ENCODE results near the gene DCAF17.
A peak's percentile ranks its signal among the peaks of the same experiment; 100 is the strongest.
"Not testable (repeated sequence)": the region's sequence is repeated elsewhere in the genome, so short reads cannot be mapped to it uniquely, and the experiment has no call there.

The DCAF17 gene

DNA sequence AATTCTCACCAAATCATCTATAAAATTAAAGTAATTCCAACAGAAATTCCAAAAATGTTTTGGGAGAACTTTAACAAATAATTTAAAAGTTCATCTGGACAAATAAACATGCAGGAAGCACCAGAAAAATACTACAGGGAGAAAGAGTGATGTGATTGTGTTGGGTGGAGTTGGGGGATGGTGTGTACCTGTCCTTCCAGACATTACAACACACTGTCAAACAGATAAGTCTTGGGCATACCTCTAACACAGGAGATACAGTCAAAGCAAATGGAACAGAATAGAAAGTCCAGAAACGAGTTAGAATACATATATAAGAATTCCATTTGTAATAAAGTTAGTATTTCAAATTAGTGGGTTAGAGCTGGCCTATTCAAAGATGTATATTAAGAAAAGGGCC lies 22.8 kb upstream of the DCAF17 start:
- no peak for DNase-seq

DNA sequence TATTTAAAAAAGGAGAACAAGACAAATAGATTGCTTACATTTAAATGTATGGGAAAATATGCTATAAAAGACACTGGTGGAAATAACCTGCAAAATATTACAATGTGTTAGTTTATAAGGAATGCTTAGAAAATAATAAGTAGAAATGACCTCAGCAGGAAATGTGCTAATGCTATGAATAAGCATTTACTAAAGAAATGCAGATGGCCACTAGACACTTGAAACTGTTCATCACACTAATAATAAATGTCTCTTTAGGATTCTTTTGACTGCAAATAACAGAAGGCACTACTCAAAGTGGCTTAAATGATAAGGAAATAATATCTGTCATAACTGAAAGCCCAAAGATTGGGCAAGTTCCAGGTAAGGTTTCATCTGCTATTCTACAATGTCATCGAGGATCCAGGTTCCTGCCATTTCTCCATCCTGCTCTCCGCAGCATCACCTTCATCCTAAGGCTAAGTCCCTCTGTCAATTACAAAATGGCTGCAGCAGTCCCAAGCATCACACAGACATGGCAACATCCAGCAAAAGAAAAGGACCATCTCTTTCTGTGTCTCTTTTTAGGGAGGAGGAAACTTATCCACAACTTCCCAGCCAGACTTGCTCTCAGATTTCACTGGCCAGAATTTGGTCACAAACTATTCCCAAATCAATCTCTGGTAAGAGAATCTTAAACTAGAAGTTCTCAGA lies 22.1 kb upstream of the DCAF17 start:
- DNase-seq, result no peak

DNA sequence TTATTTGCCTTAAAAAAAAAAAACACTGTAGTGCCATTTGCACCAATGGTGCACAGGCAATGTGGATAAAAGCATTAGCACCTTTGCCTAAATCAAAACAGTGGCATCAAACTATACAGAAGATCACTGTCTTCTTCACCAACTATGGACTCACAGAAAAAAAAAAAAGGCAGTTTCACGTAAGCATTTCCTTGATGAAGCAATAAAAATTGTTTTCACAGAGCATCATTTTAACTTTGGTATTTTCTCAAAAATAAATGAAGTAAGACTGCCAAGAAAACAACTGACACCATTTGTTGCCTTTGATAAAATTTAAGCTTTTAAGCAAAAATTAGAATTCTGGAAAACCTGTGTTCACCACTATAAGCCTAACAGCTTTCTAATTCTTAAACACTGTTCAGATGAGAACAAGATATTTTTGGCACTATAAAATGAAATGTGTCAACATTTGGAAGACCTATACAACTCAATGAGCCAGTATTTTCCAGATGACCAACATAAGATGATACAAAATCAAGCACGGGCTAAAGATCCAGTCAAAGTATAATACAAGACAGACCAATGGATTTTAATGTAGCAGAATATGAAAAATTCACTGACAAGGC lies 21.4 kb upstream of the DCAF17 start:
- no peak for DNase-seq

DNA sequence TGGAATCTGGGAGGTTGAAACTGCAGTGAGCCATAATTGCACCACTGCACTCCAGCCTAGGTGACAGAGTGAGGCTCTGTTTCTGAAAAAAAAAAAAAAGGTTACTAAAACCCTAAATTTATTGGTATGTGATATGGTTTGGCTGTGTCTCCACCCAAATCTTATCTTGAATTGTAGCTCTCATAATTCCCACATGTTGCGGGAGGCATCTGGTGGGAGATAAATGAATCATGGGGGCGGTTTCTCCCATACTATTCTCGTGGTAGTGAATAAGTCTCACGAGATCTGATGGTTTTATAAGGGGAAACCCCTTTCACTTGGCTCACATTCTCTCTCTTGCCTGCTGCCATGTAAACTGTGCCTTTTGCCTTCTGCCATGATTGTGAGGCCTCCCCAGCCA lies 19.4 kb upstream of the DCAF17 start:
- not testable (repeated sequence) for DNase-seq

DNA sequence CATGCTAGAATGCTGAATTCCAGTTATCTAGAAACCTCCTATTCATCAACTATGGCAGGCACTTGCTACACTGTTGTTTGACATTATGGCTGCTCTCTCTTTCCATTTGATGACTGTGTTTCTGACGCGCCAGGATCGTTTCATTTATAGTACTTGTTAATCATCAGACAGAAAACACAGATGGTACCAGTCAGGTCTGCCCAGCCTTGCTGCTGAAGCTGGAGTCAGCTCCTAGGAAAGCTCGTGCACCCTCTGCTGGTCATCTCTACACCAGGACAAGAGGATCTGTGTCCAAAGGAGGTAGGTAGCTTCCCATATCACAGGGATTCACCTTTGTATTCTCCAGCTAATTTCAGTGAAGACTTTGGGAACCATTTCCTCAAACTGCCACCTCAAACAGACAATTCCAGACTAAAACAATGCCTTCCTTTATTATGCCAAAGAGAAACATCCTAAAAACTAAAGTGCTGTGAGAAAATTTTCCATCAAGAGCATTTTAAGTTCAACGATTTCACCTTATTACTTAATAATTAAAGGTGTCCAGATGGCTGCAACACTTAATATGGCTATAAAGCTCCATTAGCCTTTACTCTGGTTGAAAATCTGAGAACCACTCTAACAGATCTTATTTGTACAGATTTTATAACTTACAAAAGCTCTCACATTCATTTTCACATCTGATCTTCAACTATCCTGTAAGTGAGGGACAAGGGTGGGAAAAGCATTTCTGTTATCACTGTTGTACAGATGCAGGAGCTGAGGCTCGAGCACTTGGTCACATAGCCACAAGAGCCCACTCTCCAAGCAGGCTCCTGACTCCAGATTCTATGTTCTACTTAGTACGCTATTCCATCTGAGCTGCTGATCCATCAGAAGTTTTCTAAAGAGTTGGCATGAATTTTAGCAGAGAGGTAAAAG lies 17.8 kb upstream of the DCAF17 start:
- DNase-seq, result peak; percentile 81 to 86

DNA sequence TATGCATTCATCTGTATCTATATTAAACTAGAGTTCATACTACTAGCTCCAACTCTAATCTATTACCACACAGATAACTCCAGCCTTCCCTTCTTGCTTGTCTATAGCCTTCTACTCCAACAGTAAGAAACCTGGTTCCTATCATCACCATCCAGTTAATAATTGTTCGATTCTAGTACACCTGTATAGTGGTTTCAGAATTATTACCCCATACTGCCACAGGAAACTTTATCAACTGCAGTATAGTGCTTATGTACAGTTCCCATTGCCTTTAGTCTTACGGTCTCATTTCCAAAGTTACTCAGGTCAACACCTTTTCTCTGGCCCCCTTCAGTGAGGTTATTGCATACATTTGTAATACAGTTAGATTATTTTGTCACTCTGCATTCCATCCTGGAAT lies 14.7 kb upstream of the DCAF17 start:
- DNase-seq, result no peak

DNA sequence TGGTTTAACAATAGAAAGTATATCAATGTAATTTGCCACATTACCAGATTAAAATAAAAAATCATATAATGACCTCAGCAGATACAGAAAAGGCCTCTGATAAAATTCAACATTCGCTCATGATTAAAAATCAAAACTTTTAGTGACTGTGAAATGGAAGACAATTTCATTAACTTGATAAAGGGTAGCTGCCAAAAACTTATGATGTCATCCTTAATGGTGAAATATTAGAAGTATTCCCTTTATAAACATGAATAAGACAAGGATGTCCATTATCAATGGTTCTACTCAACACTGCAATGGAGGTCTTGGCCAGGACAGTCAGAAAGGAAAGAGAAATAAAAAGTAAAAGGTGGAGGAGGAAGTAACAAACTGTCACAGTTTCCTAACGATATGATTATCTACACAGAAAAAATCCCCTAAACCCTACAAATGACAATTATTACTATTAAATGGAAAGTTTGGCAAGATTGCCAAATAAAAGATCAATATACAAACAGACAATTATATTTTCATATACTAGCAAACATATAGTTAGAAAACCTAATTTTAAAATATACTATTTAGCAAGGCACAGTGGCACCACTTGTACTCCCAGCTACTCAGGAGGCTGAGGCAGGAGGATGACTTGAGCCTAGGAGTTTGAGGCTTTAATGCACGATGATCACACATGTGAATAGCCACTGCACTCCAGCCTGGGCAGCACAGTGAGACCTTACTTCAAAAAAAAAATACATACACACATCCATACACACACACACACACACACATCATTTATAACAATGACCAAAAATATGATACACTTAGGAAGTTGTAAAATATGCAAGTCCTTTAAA lies 13.1 kb upstream of the DCAF17 start:
- DNase-seq, result no peak

DNA sequence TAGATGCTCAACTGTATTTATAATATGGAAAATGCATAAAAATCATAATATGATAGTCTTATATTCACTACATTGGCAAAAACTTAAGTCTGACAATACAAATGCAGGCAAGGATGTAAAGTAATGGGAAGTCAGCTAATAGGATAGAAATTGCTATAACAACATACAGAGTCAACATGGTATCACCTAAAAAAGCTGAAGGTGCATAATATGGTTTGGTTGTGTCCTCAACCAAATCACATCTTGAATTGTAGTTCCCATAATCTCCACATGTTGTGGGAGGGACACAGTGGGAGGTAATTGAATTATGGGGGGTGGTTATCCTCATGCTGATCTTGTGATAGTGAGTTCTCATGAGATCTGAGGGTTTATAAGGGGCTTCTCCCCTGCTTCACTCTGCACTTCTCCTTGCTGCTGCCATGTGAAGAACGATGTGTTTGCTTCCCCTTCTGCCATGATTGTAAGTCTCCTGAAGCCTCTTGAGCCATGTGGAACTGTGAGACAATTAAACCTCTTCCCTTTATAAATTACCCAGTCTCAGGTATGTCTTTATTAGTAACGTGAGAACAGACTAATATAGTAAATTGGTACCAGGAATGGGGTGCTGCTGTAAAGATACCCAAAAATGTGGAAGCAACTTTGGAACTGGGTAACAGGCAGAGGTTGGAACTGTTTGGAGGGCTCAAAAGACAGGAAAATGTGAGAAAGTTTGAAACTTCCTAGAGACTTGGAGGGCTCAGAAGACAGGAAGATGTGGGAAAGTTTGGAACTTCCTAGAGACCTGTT lies 11.1 kb upstream of the DCAF17 start:
- DNase-seq, result not testable (repeated sequence)

DNA sequence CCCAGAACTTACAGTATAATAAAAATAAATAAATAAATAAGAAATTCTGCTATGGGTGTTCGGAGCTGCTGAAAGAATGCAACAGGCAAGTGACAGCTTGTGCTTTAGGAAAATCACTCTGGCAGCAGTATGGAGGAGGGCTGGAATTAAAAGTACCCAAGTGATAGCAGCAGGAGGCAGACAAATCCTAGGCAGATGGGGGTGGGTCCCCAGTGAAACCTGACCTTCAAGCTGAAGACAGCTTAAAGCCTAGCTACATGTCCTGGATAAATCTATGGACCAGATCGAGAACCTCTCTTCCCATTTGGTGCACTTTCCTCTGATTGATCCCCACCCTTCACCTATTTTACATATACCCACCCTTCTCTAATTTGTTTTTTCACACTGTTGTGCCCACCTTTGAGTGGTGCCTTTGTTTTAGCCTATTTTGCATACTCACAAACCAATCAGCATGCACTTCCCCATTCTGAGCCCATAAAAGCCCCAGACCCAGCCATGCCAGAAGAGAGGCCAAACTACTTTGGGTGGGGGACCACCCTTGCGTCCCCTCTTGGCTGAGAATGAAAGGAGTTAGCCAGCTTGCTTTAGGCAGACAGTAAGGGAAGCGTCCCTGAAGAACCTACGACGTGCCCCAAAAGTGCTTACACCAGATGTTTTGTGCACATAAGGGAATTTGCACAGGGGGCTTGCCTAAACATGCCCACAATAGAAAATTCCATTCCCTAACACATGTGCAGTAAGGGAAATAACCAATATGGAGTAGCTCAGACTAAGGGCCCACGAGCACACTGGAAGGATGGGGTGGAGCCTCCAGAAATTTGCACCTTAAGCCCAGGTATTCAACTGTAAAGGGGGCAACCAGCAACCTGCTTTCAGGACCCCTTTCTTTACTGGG lies 3.3 kb upstream of the DCAF17 start:
- DNase-seq, result no peak

DNA sequence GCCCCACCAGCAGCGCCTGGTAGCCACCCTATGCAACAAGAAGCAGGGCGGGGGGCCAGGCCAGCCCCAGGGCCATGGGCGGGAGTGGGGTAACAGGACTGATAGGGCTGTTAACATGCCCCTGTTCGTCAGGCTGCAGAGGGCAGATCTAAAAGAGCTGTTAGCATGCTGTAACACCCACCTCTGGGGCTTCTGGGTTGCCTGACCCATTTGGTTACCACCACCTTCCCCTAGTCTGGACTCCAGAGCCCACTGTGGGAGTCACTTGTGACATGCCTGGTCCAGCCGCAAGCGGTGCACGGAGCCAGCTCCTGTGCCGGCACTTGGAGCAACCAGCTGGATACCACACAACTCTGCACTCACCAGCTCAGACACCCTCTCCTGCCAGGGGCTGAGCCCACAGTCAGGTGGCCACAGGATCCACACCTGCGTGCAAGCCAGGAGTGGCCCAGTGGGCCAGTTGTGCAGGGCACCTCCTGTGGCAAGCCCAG lies 2.3 kb upstream of the DCAF17 start:
- no peak for DNase-seq

DNA sequence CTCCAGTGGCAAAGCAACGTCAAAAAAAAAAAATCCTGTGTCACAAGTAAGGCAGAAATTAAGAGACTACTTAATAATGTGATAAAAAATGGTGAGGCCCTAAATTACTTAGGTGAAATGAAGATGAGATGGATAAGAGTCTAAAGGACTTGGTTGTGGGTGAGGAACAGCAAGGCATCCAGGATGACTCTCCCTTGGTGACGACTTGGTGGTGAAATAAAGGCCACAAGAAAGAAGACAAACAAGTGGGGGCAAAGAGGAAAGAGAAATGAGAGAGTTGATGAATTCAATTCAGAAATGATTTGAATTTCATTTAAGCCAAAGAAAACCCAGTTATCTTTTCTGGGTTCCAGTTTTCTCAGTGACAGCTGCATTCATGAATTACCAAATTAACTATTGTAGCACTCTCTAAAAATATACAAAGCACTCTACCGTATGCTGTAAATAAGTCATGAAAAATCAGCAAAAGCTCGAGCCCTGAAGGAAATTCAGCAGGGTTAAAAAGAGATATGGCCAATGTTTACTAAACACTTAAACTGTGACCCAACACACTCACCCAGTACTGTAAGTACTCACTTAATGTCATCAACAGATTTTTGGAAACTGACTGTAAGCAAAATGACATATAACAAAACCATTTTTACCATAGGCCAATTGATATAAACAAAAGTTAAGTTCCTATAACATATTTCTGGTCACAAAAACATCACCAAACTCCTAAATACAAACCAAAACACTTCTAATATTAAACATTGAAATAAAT lies 1.6 kb upstream of the DCAF17 start:
- DNase-seq, result no peak

DNA sequence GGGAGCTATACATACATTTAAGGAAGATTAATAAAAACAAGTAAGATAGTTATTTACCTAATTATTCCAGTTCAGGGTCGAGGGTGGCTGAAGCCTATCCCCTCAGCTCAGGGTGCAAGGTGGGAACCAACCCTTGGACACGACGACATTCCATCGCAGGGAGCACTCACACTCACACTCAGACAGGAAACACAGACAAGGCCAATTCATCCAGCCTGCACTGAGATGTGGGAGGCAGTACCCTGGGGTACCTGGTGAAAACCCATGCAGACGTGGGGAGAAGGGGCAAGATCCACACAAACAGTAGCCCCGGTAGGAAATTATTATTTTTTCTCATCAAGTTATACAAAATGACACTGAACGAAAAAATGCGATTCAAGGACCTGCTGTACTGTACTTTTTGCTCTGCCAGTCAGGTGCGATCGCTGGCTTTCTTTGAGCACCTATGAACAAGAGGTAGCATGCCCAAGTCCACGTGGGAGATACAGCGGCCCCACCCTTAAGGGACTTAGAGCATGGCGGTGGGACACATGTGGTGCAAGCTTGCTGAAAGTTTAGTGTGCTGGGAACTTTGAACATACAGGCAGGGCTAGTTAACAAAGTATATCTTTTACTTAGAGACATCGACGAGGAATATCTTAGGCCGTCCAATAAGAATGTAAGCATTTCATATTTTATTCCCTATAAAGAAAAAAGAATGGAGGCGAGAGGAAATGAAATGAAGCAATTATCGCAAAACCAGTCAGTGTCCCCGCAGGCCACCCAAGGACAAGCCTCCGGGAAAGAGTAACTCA lies 860 bp upstream of the DCAF17 start:
- peak; percentile 46 to 52 for DNase-seq

DNA sequence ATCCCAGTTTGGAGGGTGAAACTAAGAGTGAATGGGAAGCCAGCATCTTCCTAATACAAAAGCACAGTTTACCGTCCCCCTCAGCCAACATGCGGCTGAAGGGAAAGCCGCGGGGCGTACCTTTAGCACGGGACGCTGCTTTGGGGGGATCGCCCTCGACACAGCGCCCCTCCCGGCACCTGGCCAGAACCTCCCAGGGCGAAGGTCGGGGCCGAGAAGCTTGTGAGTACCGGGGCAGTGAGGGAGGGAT lies 338 bp upstream of the DCAF17 start, which contains the start of gene METTL8:
Gene METTL8 (minus strand): TSS at position 228 of the 250 bp plus-strand sequence. CDS start 41,805 bp downstream, outside the sequence.
- no peak for DNase-seq

DNA sequence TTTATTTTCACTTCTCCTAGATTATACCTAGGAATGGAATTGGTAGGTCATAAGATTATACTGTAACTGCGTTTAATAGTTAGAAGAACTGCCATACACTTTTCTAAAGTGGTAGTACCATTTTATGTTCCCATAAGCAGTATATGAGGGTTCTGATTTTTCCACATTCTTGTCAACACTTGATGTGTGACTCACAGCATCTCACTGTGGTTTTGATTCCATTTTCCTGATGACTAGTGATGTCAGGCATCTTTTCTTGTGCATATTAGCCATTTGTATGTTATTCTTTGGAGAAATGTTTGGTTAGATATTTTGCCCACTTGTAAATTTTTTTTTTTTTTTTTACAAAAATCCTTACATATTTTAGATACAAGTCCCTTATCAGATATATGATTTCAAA lies 2.3 kb downstream of the DCAF17 start:
- DNase-seq, result no peak

DNA sequence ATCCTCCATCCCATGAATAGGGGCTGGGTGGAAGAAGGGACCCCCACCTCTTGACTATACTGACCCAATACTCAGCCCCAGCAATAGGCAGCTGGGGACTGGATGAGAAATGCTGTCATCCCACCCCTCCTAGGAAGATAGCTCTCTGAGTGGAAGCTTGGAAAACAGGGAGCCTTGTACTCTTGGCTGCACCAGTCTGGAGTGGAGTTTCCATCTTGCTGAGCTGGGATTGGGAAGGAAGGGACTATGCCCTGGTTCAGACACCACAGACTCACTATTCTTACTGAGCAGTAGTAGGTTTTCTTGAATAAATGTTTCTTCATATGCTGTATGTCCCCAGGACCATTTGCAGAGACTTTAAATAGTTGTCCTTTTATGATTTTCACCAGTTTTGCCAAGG lies 7.4 kb downstream of the DCAF17 start:
- DNase-seq, result no peak

DNA sequence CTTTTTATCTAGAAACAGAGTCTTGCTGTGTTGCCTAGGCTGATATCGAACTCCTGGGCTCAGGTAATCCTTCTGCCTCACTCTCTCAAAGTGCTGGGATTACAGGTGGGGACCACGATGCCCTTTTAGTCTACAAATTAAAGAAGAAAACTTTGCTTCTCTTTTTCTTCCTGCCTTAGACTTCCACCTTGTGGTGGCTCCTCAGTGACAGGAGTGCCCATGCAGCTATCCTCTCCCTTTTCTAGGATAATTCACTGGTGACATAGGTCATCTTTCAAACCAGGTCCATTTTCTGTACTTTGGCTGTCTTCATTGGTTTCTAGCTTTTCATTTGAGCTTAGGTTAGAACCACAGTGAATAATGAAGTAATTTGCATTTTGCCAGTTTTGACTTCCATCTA lies 13.6 kb downstream of the DCAF17 start:
- no peak for DNase-seq

DNA sequence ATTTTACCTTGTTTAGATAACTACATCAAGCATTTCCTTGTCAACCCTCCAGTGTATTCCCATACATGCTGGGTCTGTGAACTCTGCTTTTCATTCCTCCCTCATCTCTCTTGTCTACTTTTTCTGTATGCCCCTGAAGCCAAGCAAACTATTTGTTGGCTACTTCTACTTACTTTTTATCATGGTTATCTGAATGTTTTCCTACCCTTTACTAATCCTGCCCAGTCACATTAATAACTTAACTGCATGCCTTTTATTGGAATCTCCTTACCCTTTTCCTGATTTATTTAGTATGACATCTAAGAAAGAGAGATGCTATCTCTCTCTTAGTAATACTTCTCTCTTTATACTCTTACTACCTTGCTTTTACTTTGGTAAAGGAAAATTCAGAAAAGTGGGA lies 17.0 kb downstream of the DCAF17 start:
- DNase-seq, result no peak

DNA sequence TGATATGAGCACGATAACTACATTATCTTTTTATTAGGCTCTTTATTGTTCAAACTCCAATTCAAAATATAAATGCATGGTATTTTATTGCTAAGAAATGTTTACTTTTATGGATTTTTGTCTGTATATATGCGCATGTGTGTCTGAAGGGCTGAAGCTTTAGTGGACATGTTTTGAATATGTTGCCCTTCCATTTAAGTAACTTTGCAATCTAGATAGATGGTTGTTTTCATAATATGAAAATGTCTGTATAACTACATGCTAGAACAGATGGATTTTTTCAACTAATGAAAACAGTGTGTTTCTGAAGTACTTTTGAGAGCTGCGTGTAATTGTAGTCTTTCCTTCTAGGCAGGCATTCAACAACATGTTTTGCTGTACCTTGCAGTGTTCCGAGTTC lies 18.7 kb downstream of the DCAF17 start:
- no peak for DNase-seq

DNA sequence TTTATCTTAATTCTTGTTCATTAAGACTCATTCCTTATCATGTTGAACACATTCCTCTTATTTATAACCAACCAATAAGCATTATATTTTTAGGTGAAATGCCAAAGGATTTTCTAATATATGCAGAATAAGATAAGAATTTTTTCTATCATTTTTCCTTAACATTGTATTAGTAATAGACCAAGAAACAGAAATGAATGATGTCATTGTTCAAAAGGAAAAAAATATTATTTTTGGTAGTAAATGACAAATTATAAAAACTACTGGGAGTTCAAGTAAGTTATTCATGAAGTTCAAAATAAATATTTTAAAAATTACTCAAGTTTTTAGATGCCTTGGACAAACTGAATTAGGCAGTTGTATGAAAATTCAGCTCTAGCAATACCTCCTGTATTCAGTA lies 25.5 kb downstream of the DCAF17 start:
- no peak for DNase-seq

Data from activated CD4-positive, alpha-beta T cell treated with anti-CD3 and anti-CD28 coated beads for 4 hours (primary cell).